ENCODE results near the gene UPK1B. TPM values are rescaled to one million over a fixed set of nuclear protein-coding genes. Genes with fewer than 3 reads are reported as not detected.
A peak's percentile ranks its signal among the peaks of the same experiment; 100 is the strongest.

UPK1B gene
- total and polyA plus RNA-seq, 8 donors, result 0.46 to 61.1 (median 2.3) TPM; not detected in 4

- no peak for DNase-seq
- peak overlapping the region in 1 of 5 donors; percentile 26 for H3K27ac ChIP-seq
- H3K4me3 ChIP-seq, result no peak overlapping the region
- no peaks in the 10 kb centered on the region for H3K9me3 ChIP-seq
- no peaks in the 10 kb centered on the region for H3K27me3 ChIP-seq
- no peak for TF ChIP-seq EP300 (IDR thresholded peaks at IDR 0.05)
- no peak for TF ChIP-seq CTCF (IDR thresholded peaks at IDR 0.05)
- no peak for TF ChIP-seq POLR2AphosphoS5 (IDR thresholded peaks at IDR 0.05)
- no peak for TF ChIP-seq POLR2A (IDR thresholded peaks at IDR 0.05)
- no peaks in the 10 kb centered on the region for H3K36me3 ChIP-seq
- WGBS, 5 donors, result 80 to 89% (median 81%) methylated on average over 9 of the region's 9 CpGs
- intact Hi-C loops (cut with DNase I; ENCODE audit: low total_unique reads), result no loop called here
- H3K4me1 ChIP-seq, result no peaks in the 10 kb centered on the region
Measured at GRCh38 chr3:119184111-119184510, 10.7 kb downstream of the UPK1B start.

- Histone ChIP-seq H3K27ac (peak overlapping the region in 2 of 5 donors; percentile 36 to 46), H3K4me3 (no peak overlapping the region), H3K9me3 (no peaks in the 10 kb centered on the region), H3K4me1 (no peaks in the 10 kb centered on the region), H3K27me3 (no peaks in the 10 kb centered on the region), H3K36me3 (no peaks in the 10 kb centered on the region)
- WGBS, 5 donors, result 41 to 64% (median 54%) methylated on average over 7 of the region's 7 CpGs
- DNase-seq, result peak in 1 of 2 donors; percentile 68
- intact Hi-C loops (cut with DNase I; ENCODE audit: low total_unique reads), result no loop called here
- TF ChIP-seq EP300 (IDR thresholded peaks at IDR 0.05) (no peak), POLR2A (IDR thresholded peaks at IDR 0.05) (no peak), POLR2AphosphoS5 (IDR thresholded peaks at IDR 0.05) (no peak), CTCF (IDR thresholded peaks at IDR 0.05) (no peak)
Measured at GRCh38 chr3:119184796-119185570, 11.6 kb downstream of the UPK1B start.

- TF ChIP-seq POLR2AphosphoS5 (IDR thresholded peaks at IDR 0.05), result no peak
- no peak for TF ChIP-seq POLR2A (IDR thresholded peaks at IDR 0.05)
- no peak for TF ChIP-seq EP300 (IDR thresholded peaks at IDR 0.05)
- no peak for TF ChIP-seq CTCF (IDR thresholded peaks at IDR 0.05)
- DNase-seq, result no peak
Measured at GRCh38 chr3:119187266-119187665, 13.9 kb downstream of the UPK1B start.

GRCh38 chr3:119191800-119192199 lies 18.4 kb downstream of the UPK1B start:
- no peaks in the 10 kb centered on the region for H3K27me3 ChIP-seq
- H3K9me3 ChIP-seq, result no peaks in the 10 kb centered on the region
- H3K27ac ChIP-seq, result no peak overlapping the region
- H3K4me3 ChIP-seq, result no peak overlapping the region
- no peaks in the 10 kb centered on the region for H3K36me3 ChIP-seq
- TF ChIP-seq CTCF (IDR thresholded peaks at IDR 0.05), result no peak
- TF ChIP-seq POLR2AphosphoS5 (IDR thresholded peaks at IDR 0.05), result no peak
- no peak for TF ChIP-seq POLR2A (IDR thresholded peaks at IDR 0.05)
- no peak for TF ChIP-seq EP300 (IDR thresholded peaks at IDR 0.05)
- intact Hi-C loops (cut with DNase I; ENCODE audit: low total_unique reads), result no loop called here
- H3K4me1 ChIP-seq, result no peaks in the 10 kb centered on the region
- 72 to 84% (median 77%) methylated on average over 1 of the region's 1 CpG for WGBS, 5 donors
- no peak for DNase-seq

More at GRCh38 chr3:119187266-119187665, 13.9 kb downstream of the UPK1B start:
- intact Hi-C loops (cut with DNase I; ENCODE audit: low total_unique reads), result no loop called here
- Histone ChIP-seq H3K4me1 (no peaks in the 10 kb centered on the region), H3K27ac (no peak overlapping the region), H3K9me3 (no peaks in the 10 kb centered on the region), H3K27me3 (no peaks in the 10 kb centered on the region), H3K36me3 (no peaks in the 10 kb centered on the region), H3K4me3 (no peak overlapping the region)
